Panc1 (cell line): ENCODE data around the gene MAP2. TPM values are rescaled to one million over a fixed set of nuclear protein-coding genes. Genes with fewer than 3 reads are reported as not detected.

Source experiments
- ATAC-seq: fragments of 200-7000 bp; cut with Tn5 transposase; 2 replicates; pipeline ENCODE4 v1.9.1; 2020; ENCODE audit warnings: mild to moderate bottlenecking, moderate library complexity
- BruUV-seq: library from RNA; stranded (reverse); fragments of 400-500 nt; replicated peaks from 2 replicates; lab custom pipeline; 2021; lab: Mats Ljungman, UMichigan
- CTCF ChIA-PET: fragments of 300-600 bp; sonication (Branson Sonifier 250); formaldehyde crosslinking; loops from one replicate; lab custom pipeline; 2022; ENCODE audit warnings: antibody characterized with exemption; lab: Charles Lee
- POLR2A ChIA-PET: fragments of 300-600 bp; sonication (Branson Sonifier 250); formaldehyde crosslinking; loops from one replicate; lab custom pipeline; 2022; ENCODE audit warnings: antibody characterized with exemption; lab: Charles Lee
- DNase-seq: peaks from one replicate; pipeline ENCODE4 v3.0.0-alpha.2; 2010; ENCODE audit warnings: low read depth, low spot score
- H3K27ac ChIP-seq: 2 replicates; pipeline ENCODE4 v1.5.1; 2011; ENCODE audit warnings: mild to moderate bottlenecking, low read length, inconsistent platforms
- H3K27me3 ChIP-seq: fragments of 200-500 bp; sonication (Bioruptor generic); 2 replicates; pipeline ENCODE4 v1.6.0; 2014; ENCODE audit warnings: low read length, inconsistent platforms; ENCODE audit not compliant: control insufficient read depth, insufficient read depth
- H3K36me3 ChIP-seq: fragments of 200-500 bp; sonication (Bioruptor generic); 2 replicates; pipeline ENCODE4 v1.5.1; 2014; ENCODE audit warnings: inconsistent platforms, mild to moderate bottlenecking, low read length, moderate library complexity; ENCODE audit not compliant: control insufficient read depth, insufficient read depth
- H3K4me1 ChIP-seq: 2 replicates; pipeline ENCODE4 v1.5.1; 2011; ENCODE audit warnings: inconsistent platforms, mild to moderate bottlenecking, low read length, moderate library complexity; ENCODE audit not compliant: control insufficient read depth, insufficient read depth
- H3K4me3 ChIP-seq, 2 experiments: 2 replicates each; pipeline ENCODE4 v1.5.1; 2011 to 2012; ENCODE audit warnings: low read depth in 2 of 2, low read length in 2 of 2, mild to moderate bottlenecking in 2 of 2, inconsistent platforms in 1 of 2, moderate library complexity in 1 of 2
- H3K9me3 ChIP-seq: fragments of 200-500 bp; sonication (Bioruptor generic); 2 replicates; pipeline ENCODE4 v1.5.1; 2014; ENCODE audit warnings: low read depth, mild to moderate bottlenecking, inconsistent platforms, low read length, moderate library complexity; ENCODE audit not compliant: control insufficient read depth, insufficient read depth
- POLR2AphosphoS5 ChIP-seq: IDR thresholded peaks from 2 replicates; pipeline ENCODE4 v1.6.1; 2012; ENCODE audit warnings: mild to moderate bottlenecking, low read depth, low read length, moderate library complexity
- SIN3A ChIP-seq: IDR thresholded peaks from 2 replicates; pipeline ENCODE4 v1.6.1; 2012; ENCODE audit warnings: low read depth, mild to moderate bottlenecking, low read length, moderate library complexity, borderline replicate concordance; ENCODE audit not compliant: insufficient read depth
- TCF7L2 ChIP-seq: IDR thresholded peaks from 2 replicates; pipeline ENCODE4 v1.6.1; 2011; ENCODE audit warnings: mild to moderate bottlenecking, low read depth, low read length, inconsistent platforms
- in situ Hi-C: cut with HindIII; loops from 2 replicates; pipeline ENCODE4 v1.10.0; 2016; ENCODE audit warnings: low sequenced_read_pairs, low pct_unique_long_range_greater_than_20kb
- intact Hi-C: fragments of 100-400 bp; cut with micrococcal nuclease; formaldehyde crosslinking; loops from one replicate; pipeline ENCODE4 v1.10.0; 2022; ENCODE audit not compliant: unreplicated experiment
- total RNA-seq: library from RNA; stranded (reverse); gene quantifications from one replicate; pipeline ENCODE4 v1.2.1, GENCODE V29; 2021; ENCODE audit not compliant: unreplicated experiment
- TF ChIP-seq, protein P1 (sequence below), 2 experiments: IDR thresholded peaks; 2 replicates each; pipeline ENCODE4 v1.6.1; 2011 to 2012; ENCODE audit warnings: low read depth in 2 of 2, control low read depth in 1 of 2, low read length in 1 of 2, mild to moderate bottlenecking in 1 of 2, moderate library complexity in 1 of 2; ENCODE audit not compliant: insufficient read depth in 1 of 2
- TF ChIP-seq, protein P2 (sequence below): fragments of 450-650 bp; IDR thresholded peaks from 2 replicates; pipeline ENCODE4 v1.5.1; 2017; ENCODE audit warnings: mild to moderate bottlenecking

MAP2 gene
- total RNA-seq, 1 experiment from 2014 or later, result 44.9 TPM

DNA sequence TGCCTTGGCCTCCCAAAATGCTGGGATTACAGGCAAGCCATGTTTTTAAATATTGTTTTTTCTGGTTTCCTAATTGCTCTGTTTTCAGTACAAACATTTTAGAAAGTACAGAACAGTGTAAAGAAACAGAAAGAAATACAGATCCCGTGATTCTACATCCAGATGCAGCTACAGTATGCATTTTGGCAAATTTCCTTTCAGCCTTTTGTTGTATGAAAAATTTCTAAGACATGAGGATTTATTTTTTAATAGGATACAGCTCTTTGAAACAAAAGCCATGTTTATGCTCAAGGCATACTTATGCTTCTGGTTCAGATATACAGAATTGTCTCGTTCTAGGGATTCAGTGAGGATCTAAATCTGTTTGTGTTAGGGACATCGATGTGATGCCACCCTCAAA is 109.5 kb downstream of the MAP2 start:
- Histone ChIP-seq H3K27ac (no peak overlapping the region), H3K4me3 (no peak overlapping the region), H3K36me3 (no peaks in the 10 kb centered on the region), H3K9me3 (no peaks in the 10 kb centered on the region), H3K27me3 (no peaks in the 10 kb centered on the region), H3K4me1 (no peaks in the 10 kb centered on the region)
- POLR2A ChIA-PET, result no interaction called here
- no peak for DNase-seq
- ATAC-seq, result no peak
- in situ Hi-C loops, result no loop called here
- CTCF ChIA-PET, result no interaction called here
- intact Hi-C loops, result no loop called here
- BruUV-seq, result no TSS peak
- TF ChIP-seq, protein P1, sequence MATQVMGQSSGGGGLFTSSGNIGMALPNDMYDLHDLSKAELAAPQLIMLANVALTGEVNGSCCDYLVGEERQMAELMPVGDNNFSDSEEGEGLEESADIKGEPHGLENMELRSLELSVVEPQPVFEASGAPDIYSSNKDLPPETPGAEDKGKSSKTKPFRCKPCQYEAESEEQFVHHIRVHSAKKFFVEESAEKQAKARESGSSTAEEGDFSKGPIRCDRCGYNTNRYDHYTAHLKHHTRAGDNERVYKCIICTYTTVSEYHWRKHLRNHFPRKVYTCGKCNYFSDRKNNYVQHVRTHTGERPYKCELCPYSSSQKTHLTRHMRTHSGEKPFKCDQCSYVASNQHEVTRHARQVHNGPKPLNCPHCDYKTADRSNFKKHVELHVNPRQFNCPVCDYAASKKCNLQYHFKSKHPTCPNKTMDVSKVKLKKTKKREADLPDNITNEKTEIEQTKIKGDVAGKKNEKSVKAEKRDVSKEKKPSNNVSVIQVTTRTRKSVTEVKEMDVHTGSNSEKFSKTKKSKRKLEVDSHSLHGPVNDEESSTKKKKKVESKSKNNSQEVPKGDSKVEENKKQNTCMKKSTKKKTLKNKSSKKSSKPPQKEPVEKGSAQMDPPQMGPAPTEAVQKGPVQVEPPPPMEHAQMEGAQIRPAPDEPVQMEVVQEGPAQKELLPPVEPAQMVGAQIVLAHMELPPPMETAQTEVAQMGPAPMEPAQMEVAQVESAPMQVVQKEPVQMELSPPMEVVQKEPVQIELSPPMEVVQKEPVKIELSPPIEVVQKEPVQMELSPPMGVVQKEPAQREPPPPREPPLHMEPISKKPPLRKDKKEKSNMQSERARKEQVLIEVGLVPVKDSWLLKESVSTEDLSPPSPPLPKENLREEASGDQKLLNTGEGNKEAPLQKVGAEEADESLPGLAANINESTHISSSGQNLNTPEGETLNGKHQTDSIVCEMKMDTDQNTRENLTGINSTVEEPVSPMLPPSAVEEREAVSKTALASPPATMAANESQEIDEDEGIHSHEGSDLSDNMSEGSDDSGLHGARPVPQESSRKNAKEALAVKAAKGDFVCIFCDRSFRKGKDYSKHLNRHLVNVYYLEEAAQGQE (IDR thresholded peaks at IDR 0.05; ENCODE audit: insufficient read depth in 1 of 2, low read depth in 2 of 2, low read length in 1 of 2), result no peak
- no peak for TF ChIP-seq SIN3A
- TF ChIP-seq POLR2AphosphoS5, result no peak
- TF ChIP-seq, protein P2, sequence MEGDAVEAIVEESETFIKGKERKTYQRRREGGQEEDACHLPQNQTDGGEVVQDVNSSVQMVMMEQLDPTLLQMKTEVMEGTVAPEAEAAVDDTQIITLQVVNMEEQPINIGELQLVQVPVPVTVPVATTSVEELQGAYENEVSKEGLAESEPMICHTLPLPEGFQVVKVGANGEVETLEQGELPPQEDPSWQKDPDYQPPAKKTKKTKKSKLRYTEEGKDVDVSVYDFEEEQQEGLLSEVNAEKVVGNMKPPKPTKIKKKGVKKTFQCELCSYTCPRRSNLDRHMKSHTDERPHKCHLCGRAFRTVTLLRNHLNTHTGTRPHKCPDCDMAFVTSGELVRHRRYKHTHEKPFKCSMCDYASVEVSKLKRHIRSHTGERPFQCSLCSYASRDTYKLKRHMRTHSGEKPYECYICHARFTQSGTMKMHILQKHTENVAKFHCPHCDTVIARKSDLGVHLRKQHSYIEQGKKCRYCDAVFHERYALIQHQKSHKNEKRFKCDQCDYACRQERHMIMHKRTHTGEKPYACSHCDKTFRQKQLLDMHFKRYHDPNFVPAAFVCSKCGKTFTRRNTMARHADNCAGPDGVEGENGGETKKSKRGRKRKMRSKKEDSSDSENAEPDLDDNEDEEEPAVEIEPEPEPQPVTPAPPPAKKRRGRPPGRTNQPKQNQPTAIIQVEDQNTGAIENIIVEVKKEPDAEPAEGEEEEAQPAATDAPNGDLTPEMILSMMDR, result no peak
- TF ChIP-seq TCF7L2, result no peak

DNA sequence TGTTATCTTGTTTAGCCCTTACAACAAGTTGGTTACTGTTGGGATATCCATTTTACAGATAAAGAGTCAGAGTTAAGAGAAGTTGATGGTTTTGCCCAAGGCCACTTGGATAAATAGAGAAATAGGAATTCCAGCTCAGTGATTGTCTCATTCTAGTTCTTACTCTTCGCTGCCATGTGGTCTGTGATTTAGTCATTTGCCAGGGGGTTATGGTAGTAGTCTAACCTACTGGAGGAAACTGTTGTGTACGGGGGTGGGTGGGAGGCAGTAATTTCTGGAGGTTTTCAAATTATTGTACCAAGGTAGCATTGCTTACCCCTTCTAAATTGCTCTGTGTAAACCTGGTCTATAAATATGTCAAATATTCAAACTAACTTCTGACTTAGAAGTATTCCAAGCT is 110.4 kb downstream of the MAP2 start:
- intact Hi-C loops (no loop called here), in situ Hi-C loops (no loop called here)
- H3K4me1 ChIP-seq, result no peaks in the 10 kb centered on the region
- no peak overlapping the region for H3K4me3 ChIP-seq
- no peaks in the 10 kb centered on the region for H3K9me3 ChIP-seq
- DNase-seq, result no peak
- H3K27me3 ChIP-seq, result no peaks in the 10 kb centered on the region
- no peak for ATAC-seq
- no peak overlapping the region for H3K27ac ChIP-seq
- POLR2A ChIA-PET, result no interaction called here
- no TSS peak for BruUV-seq
- no peaks in the 10 kb centered on the region for H3K36me3 ChIP-seq
- CTCF ChIA-PET, result no interaction called here
- TF ChIP-seq, protein P2, result no peak
- TF ChIP-seq, protein P1 (IDR thresholded peaks at IDR 0.05; ENCODE audit: insufficient read depth in 1 of 2, low read depth in 2 of 2, low read length in 1 of 2), result no peak
- TF ChIP-seq TCF7L2 (no peak), POLR2AphosphoS5 (no peak), SIN3A (no peak)
